PC-3 (cell line): Measurements from ENCODE around the gene COL3A1. TPM values are rescaled to one million over a fixed set of nuclear protein-coding genes. Genes with fewer than 3 reads are reported as not detected.
A peak's percentile ranks its signal among the peaks of the same experiment; 100 is the strongest.

Source experiments
- ATAC-seq: fragments of 200-7000 bp; cut with Tn5 transposase; 2 replicates; pipeline ENCODE4 v1.9.1; 2020; ENCODE audit warnings: mild to moderate bottlenecking, moderate library complexity
- Bru-seq: library from RNA; stranded (reverse); fragments of 400-500 nt; gene quantifications from one replicate; lab custom pipeline; 2021; lab: Mats Ljungman, UMichigan
- BruChase-seq, 2 experiments: library from RNA; stranded (reverse); fragments of 400-500 nt; gene quantifications; one replicate each; lab custom pipeline; 2021; lab: Mats Ljungman, UMichigan
- BruUV-seq: library from RNA; stranded (reverse); fragments of 400-500 nt; replicated peaks from 2 replicates; lab custom pipeline; 2021; lab: Mats Ljungman, UMichigan
- CTCF ChIA-PET: fragments of 300-600 bp; sonication (Branson Sonifier 250); formaldehyde crosslinking; loops from one replicate; lab custom pipeline; 2022; ENCODE audit warnings: antibody characterized with exemption; lab: Charles Lee
- POLR2A ChIA-PET: fragments of 300-600 bp; sonication (Branson Sonifier 250); formaldehyde crosslinking; loops from one replicate; lab custom pipeline; 2022; ENCODE audit warnings: antibody characterized with exemption; ENCODE audit not compliant: unreplicated experiment; lab: Charles Lee
- DNase-seq: peaks from one replicate; pipeline ENCODE4 v3.0.0-alpha.2; 2015
- H2AFZ ChIP-seq: fragments of 300-600 bp; sonication (generic); 2 replicates; pipeline ENCODE4 v1.6.0; 2016; ENCODE audit warnings: antibody characterized with exemption, low read length
- H3F3A ChIP-seq: fragments of 300-600 bp; sonication (generic); one replicate; pipeline ENCODE4 v1.6.0; 2017; ENCODE audit warnings: antibody characterized with exemption, low read length, control low read depth, mild to moderate bottlenecking; ENCODE audit not compliant: unreplicated experiment
- H3K27ac ChIP-seq: fragments of 300-600 bp; sonication (generic); 2 replicates; pipeline ENCODE4 v1.5.1; 2016; ENCODE audit warnings: mild to moderate bottlenecking, low read length
- H3K27me3 ChIP-seq: fragments of 300-600 bp; sonication (generic); 2 replicates; pipeline ENCODE4 v1.6.1; 2016; ENCODE audit warnings: low read length, mixed read lengths
- H3K36me3 ChIP-seq: fragments of 300-600 bp; sonication (generic); 2 replicates; pipeline ENCODE4 v1.6.1; 2016; ENCODE audit warnings: low read depth, mixed run types, low read length, mixed read lengths
- H3K4me1 ChIP-seq: fragments of 300-600 bp; sonication (generic); 2 replicates; pipeline ENCODE4 v1.5.1; 2016; ENCODE audit warnings: low read length; ENCODE audit not compliant: insufficient read depth
- H3K4me2 ChIP-seq: fragments of 300-600 bp; sonication (generic); 2 replicates; pipeline ENCODE4 v1.6.0; 2016; ENCODE audit warnings: low read length
- H3K4me3 ChIP-seq: fragments of 300-600 bp; sonication (generic); 2 replicates; pipeline ENCODE4 v1.5.1; 2016; ENCODE audit warnings: mild to moderate bottlenecking, low read length, mixed read lengths
- H3K79me2 ChIP-seq: fragments of 300-600 bp; sonication (generic); 2 replicates; pipeline ENCODE4 v1.6.1; 2017; ENCODE audit warnings: low read length, mixed read lengths
- H3K9ac ChIP-seq: fragments of 300-600 bp; sonication (generic); 2 replicates; pipeline ENCODE4 v1.6.0; 2016; ENCODE audit warnings: mild to moderate bottlenecking, low read length
- H3K9me2 ChIP-seq: fragments of 300-600 bp; sonication (generic); replicated peaks from 2 replicates; pipeline ENCODE4 v1.6.1; 2016; ENCODE audit warnings: mixed run types, low read length, mixed read lengths
- H3K9me3 ChIP-seq: fragments of 300-600 bp; sonication (generic); 2 replicates; pipeline ENCODE4 v1.6.1; 2016; ENCODE audit warnings: low read length, mixed read lengths
- H4K20me1 ChIP-seq: fragments of 300-600 bp; sonication (generic); 2 replicates; pipeline ENCODE4 v1.6.1; 2016; ENCODE audit warnings: low read length, mixed read lengths
- CTCF ChIP-seq: fragments of 300-600 bp; sonication (generic); conservative IDR thresholded peaks from 2 replicates; pipeline ENCODE4 v1.5.1; 2017; ENCODE audit warnings: antibody characterized with exemption, low read depth, mild to moderate bottlenecking, low read length
- EZH2 ChIP-seq: fragments of 300-600 bp; sonication (generic); IDR thresholded peaks from one replicate; pipeline ENCODE4 v1.6.1; 2017; ENCODE audit warnings: antibody characterized with exemption, mild to moderate bottlenecking, low read length; ENCODE audit not compliant: unreplicated experiment
- EZH2phosphoT487 ChIP-seq: fragments of 300-600 bp; sonication (generic); IDR thresholded peaks from 2 replicates; pipeline ENCODE4 v1.6.1; 2018; ENCODE audit warnings: mild to moderate bottlenecking, antibody characterized with exemption, low read length, borderline replicate concordance
- intact Hi-C: fragments of 100-400 bp; cut with micrococcal nuclease; formaldehyde crosslinking; loops from 2 replicates; pipeline ENCODE4 v1.9.0; 2023
- long read RNA-seq: library from polyadenylated mRNA; unstranded; transcript quantifications from one replicate; pipeline ENCODE4 v2.0.0, GENCODE V29; 2021; ENCODE audit not compliant: unreplicated experiment
- total RNA-seq: library from RNA; depleted of rRNA; stranded (reverse); fragments of >200 nt; gene quantifications from 2 replicates; pipeline ENCODE4 v1.2.3, GENCODE V29; 2014; rRNA removed

The COL3A1 gene
- total RNA-seq, result 0.23 and 0.36 TPM in 2 replicates
- Bru-seq, nascent RNA, result percentile 30 among the genes with signal in this experiment
- BruChase-seq, experiment 1, labeled RNA remaining after a 6-hour chase, result percentile 31 among the genes with signal in this experiment
- percentile 25 among the genes with signal in this experiment for BruChase-seq, experiment 2, labeled RNA remaining after a 2-hour chase
- long read RNA-seq, full-length matches to known transcripts, result 1 of 3 reads
- long read RNA-seq, partial matches to known transcripts, result 2 of 3 reads
- long read RNA-seq, other reads (novel, unspliced or antisense), result 0 of 3 reads

DNA sequence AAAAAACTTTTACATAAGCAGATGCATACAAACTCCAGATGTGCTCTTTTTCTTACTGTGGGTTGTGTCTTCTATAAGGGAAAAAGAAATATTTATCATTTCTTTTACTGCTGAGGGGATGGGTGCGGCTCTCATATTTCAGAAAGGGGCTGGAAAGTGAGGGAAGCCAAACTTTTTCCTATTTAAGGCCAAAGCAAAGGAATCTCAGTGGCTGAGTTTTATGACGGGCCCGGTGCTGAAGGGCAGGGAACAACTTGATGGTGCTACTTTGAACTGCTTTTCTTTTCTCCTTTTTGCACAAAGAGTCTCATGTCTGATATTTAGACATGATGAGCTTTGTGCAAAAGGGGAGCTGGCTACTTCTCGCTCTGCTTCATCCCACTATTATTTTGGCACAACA lies at the start of gene COL3A1:
Gene COL3A1, plus strand, starts transcription at position 210 of the 400 bp plus-strand sequence. Its CDS starts 117 bp downstream, at position 327.
- no peak within 1 kb of the TSS for H3K9ac ChIP-seq
- CTCF ChIA-PET, result interaction anchor here (0.8 kb wide), 2 partner anchors 10 to 449 kb away, joined by 3 to 4 read pairs; no protein-coding TSS in a partner anchor
- no peaks in the 10 kb centered on the region for H3K79me2 ChIP-seq
- H2AFZ ChIP-seq, result no peak within 1 kb of the TSS
- no peaks in the 10 kb centered on the region for H3K27me3 ChIP-seq
- no peak for TF ChIP-seq EZH2
- TF ChIP-seq EZH2phosphoT487, result no peak
- no peak for TF ChIP-seq CTCF
- BruUV-seq, result no TSS peak
- no peaks in the 10 kb centered on the region for H3F3A ChIP-seq
- H3K36me3 ChIP-seq, result no peaks in the 10 kb centered on the region
- H4K20me1 ChIP-seq, result no peaks in the 10 kb centered on the region
- H3K4me1 ChIP-seq, result peaks cover 12% of the 10 kb centered on the region; the same call in 1 of the 2 replicates
- no peak within 1 kb of the TSS for H3K27ac ChIP-seq
- intact Hi-C loops, result no loop called here
- POLR2A ChIA-PET, result interaction anchor here (0.5 kb wide), 1 partner anchor 339 kb away, joined by 3 read pairs; no protein-coding TSS in a partner anchor
- no peak for DNase-seq
- no peak for ATAC-seq
- H3K4me2 ChIP-seq, result no peak within 1 kb of the TSS
- H3K9me3 ChIP-seq, result no peaks in the 10 kb centered on the region
- no peak within 1 kb of the TSS for H3K4me3 ChIP-seq
- H3K9me2 ChIP-seq, result no peaks in the 10 kb centered on the region

DNA sequence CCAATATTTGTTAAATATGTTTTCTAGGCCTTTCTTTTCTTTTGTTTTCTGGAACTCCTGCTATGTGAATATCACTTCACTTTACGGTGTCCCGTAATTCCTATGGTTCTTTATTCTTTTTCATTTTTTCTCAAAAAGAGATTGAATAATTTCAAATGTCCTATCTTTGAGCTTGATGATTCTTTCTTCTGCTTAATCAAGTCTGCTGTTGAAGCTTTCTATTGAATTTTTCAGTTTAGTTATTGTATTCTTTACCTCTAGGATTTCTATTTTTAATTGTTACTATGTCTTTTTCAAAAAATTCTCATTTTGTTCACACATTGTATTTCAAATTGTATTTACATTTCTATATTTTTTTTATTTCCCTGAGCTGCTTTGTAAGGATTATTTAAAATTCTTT lies 45.5 kb upstream of the COL3A1 start:
- Histone ChIP-seq H3K9me3 (peaks cover 15% of the 10 kb centered on the region; the same call in 1 of the 2 replicates), H3K36me3 (no peaks in the 10 kb centered on the region), H3K4me1 (peaks cover 6% of the 10 kb centered on the region; the same call in 1 of the 2 replicates), H3F3A (no peaks in the 10 kb centered on the region), H3K27me3 (no peaks in the 10 kb centered on the region), H3K27ac (no peak overlapping the region), H4K20me1 (no peaks in the 10 kb centered on the region), H3K4me3 (no peak overlapping the region), H3K79me2 (no peaks in the 10 kb centered on the region), H3K9me2 (no peaks in the 10 kb centered on the region), H2AFZ (no peak overlapping the region), H3K9ac (no peak overlapping the region), H3K4me2 (no peak overlapping the region)
- ChIA-PET POLR2A (no interaction called here), CTCF (no interaction called here)
- DNase-seq (no peak), ATAC-seq (no peak)
- no TSS peak for BruUV-seq
- intact Hi-C loops, result no loop called here
- TF ChIP-seq EZH2phosphoT487 (no peak), EZH2 (no peak), CTCF (no peak)

GRCh38 chr2:188931361-188931760 lies 42.8 kb upstream of the COL3A1 start:
- Histone ChIP-seq H3K9me3 (peaks cover 15% of the 10 kb centered on the region; the same call in 1 of the 2 replicates), H3K4me3 (no peak overlapping the region), H3F3A (no peaks in the 10 kb centered on the region), H2AFZ (no peak overlapping the region), H3K79me2 (no peaks in the 10 kb centered on the region), H3K4me1 (peaks cover 6% of the 10 kb centered on the region; the same call in 1 of the 2 replicates), H3K27ac (no peak overlapping the region), H3K9me2 (no peaks in the 10 kb centered on the region), H3K9ac (no peak overlapping the region), H4K20me1 (no peaks in the 10 kb centered on the region), H3K36me3 (no peaks in the 10 kb centered on the region), H3K4me2 (no peak overlapping the region), H3K27me3 (no peaks in the 10 kb centered on the region)
- ATAC-seq (no peak), DNase-seq (no peak)
- TF ChIP-seq EZH2 (no peak), EZH2phosphoT487 (no peak), CTCF (no peak)
- no TSS peak for BruUV-seq
- intact Hi-C loops, result no loop called here
- ChIA-PET CTCF (no interaction called here), POLR2A (no interaction called here)
